Activated CD4-positive, alpha-beta memory T cell treated with anti-CD3 and anti-CD28 coated beads, Interleukin-2, amount 10 ng/mL, durations not matched to agents 7 days and 5 days (primary cell): ENCODE data around the gene PRR32. TPM values are rescaled to one million over a fixed set of nuclear protein-coding genes. Genes with fewer than 3 reads are reported as not detected.
"Not testable (repeated sequence)": the region's sequence is repeated elsewhere in the genome, so short reads cannot be mapped to it uniquely, and the experiment has no call there.

Experiments used
- CTCF ChIA-PET: fragments of 350-600 bp; sonication (Branson Sonifier 250); formaldehyde crosslinking; loops from one replicate; lab custom pipeline; 2021; ENCODE audit warnings: antibody characterized with exemption, inconsistent platforms; lab: Charles Lee
- POLR2A ChIA-PET: fragments of 350-600 bp; sonication (Branson Sonifier 250); formaldehyde crosslinking; loops from one replicate; lab custom pipeline; 2021; ENCODE audit warnings: antibody characterized with exemption; lab: Charles Lee
- DNase-seq: peaks from one replicate; pipeline ENCODE4 v3.0.0-alpha.2; 2020
- H3K27ac Mint-ChIP-seq: one replicate; pipeline ENCODE4 v1.8.0; 2021; ENCODE audit warnings: mild to moderate bottlenecking, mixed read lengths
- H3K27me3 Mint-ChIP-seq: one replicate; pipeline ENCODE4 v1.8.0; 2021; ENCODE audit warnings: mixed read lengths
- H3K36me3 Mint-ChIP-seq: one replicate; pipeline ENCODE4 v1.8.0; 2021; ENCODE audit warnings: low read depth, mixed read lengths
- H3K4me1 Mint-ChIP-seq: one replicate; pipeline ENCODE4 v1.8.0; 2021; ENCODE audit warnings: mixed read lengths
- H3K4me3 Mint-ChIP-seq: one replicate; pipeline ENCODE4 v1.8.0; 2021; ENCODE audit warnings: mild to moderate bottlenecking, mixed read lengths
- H3K9me3 Mint-ChIP-seq: one replicate; pipeline ENCODE4 v1.8.0; 2021; ENCODE audit warnings: mixed read lengths
- total RNA-seq, 2 experiments: library from RNA; stranded (reverse); gene quantifications; one replicate each; pipeline ENCODE4 v1.2.3, GENCODE V29; 2021

The PRR32 gene, protein sequence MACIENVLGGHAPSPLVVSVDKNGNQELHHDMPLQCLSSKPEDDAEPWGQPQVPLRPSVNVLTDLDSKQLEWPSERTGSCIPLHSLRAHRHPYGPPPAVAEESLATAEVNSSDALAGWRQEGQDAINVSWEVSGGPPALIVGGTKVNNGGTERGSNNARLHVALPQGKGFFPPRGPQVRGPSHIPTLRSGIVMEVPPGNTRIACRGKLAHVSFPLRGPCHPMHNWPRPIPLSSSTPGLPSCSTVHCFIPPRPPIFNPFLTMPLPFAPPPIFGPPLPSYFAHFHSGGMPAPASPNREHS
- total RNA-seq, result not detected

DNA sequence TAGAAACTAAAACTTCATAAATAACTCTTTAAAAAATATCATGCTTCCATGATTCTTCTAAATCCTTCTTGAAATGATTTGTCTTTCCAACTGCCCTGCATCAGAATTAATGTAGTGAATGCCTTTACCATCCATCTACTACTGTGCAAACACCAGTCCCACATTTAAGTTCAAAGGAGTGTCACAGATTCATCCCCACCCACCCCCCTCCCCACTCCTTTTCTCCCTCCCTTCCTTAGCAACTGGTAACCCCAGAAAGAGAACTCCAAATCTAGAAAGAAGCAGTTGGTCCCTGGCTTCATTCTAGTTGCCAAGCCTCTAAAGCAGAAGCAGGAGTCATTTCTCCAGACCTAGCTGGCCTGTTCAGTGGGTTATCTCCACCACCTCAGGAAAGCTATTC, at the start of gene PRR32:
Gene PRR32 (plus strand): TSS at position 301 of the 400 bp plus-strand sequence. CDS start 115 bp downstream, outside the sequence.
- no peak within 1 kb of the TSS for H3K27ac Mint-ChIP-seq
- DNase-seq, result no peak
- H3K27me3 Mint-ChIP-seq, result no peaks in the 10 kb centered on the region
- no peaks in the 10 kb centered on the region for H3K9me3 Mint-ChIP-seq
- ChIA-PET POLR2A (no interaction called here), CTCF (no interaction called here)
- no peak within 1 kb of the TSS for H3K4me3 Mint-ChIP-seq
- H3K4me1 Mint-ChIP-seq, result no peaks in the 10 kb centered on the region
- no peaks in the 10 kb centered on the region for H3K36me3 Mint-ChIP-seq

DNA sequence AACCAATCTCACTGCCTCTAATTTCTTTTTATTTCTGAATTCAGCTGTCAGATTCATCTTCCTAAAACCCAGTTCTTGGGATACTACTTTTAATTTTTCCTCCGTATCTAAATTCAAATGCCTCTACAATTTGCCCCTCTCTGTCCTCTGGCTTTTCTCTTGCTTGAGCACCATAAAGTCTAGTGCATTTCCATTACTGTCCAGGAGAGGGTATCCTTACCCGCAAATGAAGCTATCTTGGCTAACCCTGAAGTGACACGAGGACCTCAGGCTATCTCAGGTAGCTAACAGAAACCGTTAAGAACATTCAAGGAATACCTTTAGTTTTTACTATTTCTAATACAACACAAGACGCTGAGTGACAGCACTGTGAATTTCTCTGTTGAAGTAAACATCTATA, 49.4 kb upstream of the PRR32 start:
- Mint-ChIP-seq H3K27ac (no peak overlapping the region), H3K27me3 (no peaks in the 10 kb centered on the region), H3K9me3 (no peaks in the 10 kb centered on the region), H3K4me1 (no peaks in the 10 kb centered on the region), H3K4me3 (no peak overlapping the region), H3K36me3 (no peaks in the 10 kb centered on the region)
- POLR2A ChIA-PET, result no interaction called here
- DNase-seq, result no peak
- CTCF ChIA-PET, result no interaction called here

DNA sequence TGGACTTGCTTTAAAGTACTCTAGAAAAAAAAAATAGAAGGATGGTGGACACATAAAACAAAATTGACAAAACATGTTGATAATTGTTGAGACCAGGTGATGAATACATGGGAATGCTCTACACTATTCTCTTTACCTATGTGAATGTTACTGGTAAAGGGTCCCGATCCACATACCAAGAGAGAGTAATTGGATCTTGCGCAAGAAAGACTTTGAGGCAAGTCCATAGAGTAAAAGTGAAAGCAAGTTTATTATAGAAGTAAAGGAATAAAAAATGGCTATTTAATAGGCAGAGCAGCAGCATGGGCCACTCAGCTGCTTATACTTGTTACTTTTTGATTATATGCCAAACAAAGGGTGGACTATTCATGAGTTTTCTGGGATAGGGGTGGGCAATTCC, 34.0 kb upstream of the PRR32 start:
- H3K36me3 Mint-ChIP-seq, result no peaks in the 10 kb centered on the region
- no peak overlapping the region for H3K27ac Mint-ChIP-seq
- no peak for DNase-seq
- no peaks in the 10 kb centered on the region for H3K4me1 Mint-ChIP-seq
- H3K4me3 Mint-ChIP-seq, result no peak overlapping the region
- POLR2A ChIA-PET, result no interaction called here
- H3K27me3 Mint-ChIP-seq, result no peaks in the 10 kb centered on the region
- no peaks in the 10 kb centered on the region for H3K9me3 Mint-ChIP-seq
- CTCF ChIA-PET, result no interaction called here

DNA sequence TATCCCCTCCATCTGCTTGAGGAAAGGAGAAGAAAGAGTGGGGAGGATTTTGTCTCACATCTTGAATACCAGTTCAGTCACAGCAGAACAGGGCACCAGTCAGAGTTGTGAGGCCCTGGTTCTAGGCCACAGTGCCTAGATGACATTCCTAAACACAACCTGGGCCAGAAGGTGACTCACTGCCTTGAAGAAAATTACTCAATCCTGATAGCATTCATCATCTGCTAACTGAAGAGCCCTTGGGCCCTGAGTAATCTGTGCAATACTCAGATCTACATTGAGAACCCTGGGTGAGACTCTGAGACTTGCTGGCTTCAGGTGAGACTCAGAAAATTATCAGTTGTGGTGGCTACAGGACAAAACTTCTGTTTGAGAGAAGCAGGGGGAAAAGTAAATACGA, 20.5 kb upstream of the PRR32 start:
- H3K36me3 Mint-ChIP-seq, result no peaks in the 10 kb centered on the region
- H3K27me3 Mint-ChIP-seq, result no peaks in the 10 kb centered on the region
- no peak for DNase-seq
- ChIA-PET CTCF (no interaction called here), POLR2A (no interaction called here)
- no peak overlapping the region for H3K4me3 Mint-ChIP-seq
- no peaks in the 10 kb centered on the region for H3K9me3 Mint-ChIP-seq
- no peak overlapping the region for H3K27ac Mint-ChIP-seq
- no peaks in the 10 kb centered on the region for H3K4me1 Mint-ChIP-seq

DNA sequence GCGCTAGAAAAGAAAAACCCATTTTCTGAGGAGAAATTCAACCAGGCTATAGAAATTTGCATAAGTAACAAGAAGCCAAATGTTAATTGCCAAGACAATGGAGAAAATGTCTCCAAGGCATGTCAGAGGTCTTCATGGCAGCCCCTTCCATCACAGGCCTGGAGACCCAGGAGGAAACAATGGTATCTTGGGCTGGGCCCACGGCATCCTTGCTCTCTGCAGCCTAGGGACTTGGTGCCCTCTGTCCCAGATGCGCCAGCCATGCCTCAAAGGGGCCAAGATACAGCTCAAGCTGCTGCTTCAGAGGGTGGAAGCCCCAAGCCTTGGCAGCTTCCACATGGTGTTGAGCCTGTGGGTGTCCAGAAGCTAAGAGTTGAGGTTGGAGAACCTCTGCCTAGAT, 12.7 kb upstream of the PRR32 start:
- POLR2A ChIA-PET, H3K4me1 Mint-ChIP-seq, H3K36me3 Mint-ChIP-seq, H3K27ac Mint-ChIP-seq, H3K4me3 Mint-ChIP-seq, H3K9me3 Mint-ChIP-seq, CTCF ChIA-PET, DNase-seq, H3K27me3 Mint-ChIP-seq: not testable (repeated sequence)

DNA sequence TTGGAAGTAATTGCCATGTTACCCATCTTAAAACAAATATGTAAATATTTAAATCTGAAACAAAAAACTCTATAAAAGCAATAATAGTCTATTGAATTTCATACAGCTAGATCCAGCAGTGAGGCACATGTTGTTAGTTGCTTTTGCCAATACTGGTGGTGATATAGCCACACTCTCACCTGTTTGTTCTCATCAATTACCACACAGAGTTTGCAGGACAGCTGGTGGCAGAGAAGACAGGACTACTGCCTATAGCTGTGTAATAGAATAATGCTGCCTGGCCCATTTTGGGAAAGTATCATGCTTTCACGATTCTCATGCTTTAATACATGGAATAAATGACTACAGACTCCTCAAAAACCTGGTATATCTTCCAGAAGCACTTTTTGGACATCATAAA, 3.7 kb upstream of the PRR32 start:
- H3K4me1 Mint-ChIP-seq, result no peaks in the 10 kb centered on the region
- no peak overlapping the region for H3K27ac Mint-ChIP-seq
- ChIA-PET CTCF (no interaction called here), POLR2A (no interaction called here)
- H3K36me3 Mint-ChIP-seq, result no peaks in the 10 kb centered on the region
- H3K9me3 Mint-ChIP-seq, result no peaks in the 10 kb centered on the region
- H3K4me3 Mint-ChIP-seq, result no peak overlapping the region
- no peak for DNase-seq
- no peaks in the 10 kb centered on the region for H3K27me3 Mint-ChIP-seq

DNA sequence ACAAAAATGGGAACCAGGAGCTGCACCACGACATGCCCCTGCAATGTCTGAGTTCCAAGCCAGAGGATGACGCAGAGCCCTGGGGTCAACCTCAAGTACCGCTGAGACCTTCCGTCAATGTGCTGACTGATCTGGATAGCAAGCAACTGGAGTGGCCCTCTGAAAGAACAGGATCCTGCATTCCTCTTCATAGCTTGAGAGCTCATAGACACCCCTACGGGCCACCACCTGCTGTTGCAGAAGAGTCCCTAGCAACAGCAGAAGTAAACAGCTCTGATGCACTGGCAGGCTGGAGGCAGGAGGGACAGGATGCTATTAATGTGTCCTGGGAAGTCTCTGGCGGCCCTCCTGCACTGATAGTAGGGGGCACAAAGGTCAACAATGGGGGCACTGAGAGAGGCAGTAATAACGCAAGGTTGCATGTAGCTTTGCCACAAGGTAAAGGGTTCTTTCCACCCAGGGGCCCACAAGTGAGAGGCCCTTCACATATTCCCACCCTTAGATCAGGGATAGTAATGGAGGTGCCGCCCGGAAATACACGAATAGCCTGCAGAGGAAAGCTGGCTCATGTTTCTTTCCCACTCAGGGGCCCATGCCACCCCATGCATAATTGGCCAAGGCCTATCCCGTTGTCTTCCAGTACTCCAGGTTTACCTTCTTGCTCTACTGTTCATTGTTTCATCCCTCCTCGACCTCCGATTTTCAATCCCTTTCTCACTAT, 1.3 kb downstream of the PRR32 start:
- no peaks in the 10 kb centered on the region for H3K9me3 Mint-ChIP-seq
- H3K4me1 Mint-ChIP-seq, result no peaks in the 10 kb centered on the region
- no peak overlapping the region for H3K27ac Mint-ChIP-seq
- H3K27me3 Mint-ChIP-seq, result no peaks in the 10 kb centered on the region
- POLR2A ChIA-PET, result no interaction called here
- no peak for DNase-seq
- no peak overlapping the region for H3K4me3 Mint-ChIP-seq
- H3K36me3 Mint-ChIP-seq, result no peaks in the 10 kb centered on the region
- CTCF ChIA-PET, result no interaction called here

DNA sequence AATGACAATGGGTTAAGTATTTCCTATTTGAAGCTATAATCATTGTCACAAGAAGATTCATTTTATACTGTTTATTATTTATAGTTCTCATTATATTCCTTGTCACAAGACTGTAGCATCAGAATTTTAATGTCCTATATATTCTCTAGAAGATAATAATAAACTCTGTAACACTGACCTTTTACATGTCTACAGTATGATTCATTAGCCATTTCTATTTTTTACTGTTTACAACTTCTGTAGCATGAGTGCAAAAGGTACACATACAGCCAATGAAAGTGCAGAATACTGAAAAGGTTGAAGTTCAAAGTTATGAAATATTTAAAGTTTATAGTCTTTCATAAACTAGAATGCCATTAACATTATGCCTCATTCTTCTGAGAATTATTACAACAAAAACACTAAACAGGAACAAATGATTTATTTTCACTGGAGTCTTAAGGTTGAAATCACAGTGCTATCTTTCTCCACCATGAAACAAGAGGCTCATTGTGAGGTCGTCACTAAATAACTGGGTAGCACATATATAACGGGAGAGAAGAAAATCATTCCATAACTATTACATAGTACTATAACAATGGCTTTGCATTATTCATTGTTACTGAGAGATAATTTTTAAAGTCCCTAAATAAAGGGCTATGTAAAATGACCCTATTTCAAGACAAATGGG, 4.9 kb downstream of the PRR32 start:
- ChIA-PET POLR2A (no interaction called here), CTCF (no interaction called here)
- no peaks in the 10 kb centered on the region for H3K27me3 Mint-ChIP-seq
- H3K4me3 Mint-ChIP-seq, result no peak overlapping the region
- no peak for DNase-seq
- H3K27ac Mint-ChIP-seq, result no peak overlapping the region
- no peaks in the 10 kb centered on the region for H3K36me3 Mint-ChIP-seq
- no peaks in the 10 kb centered on the region for H3K9me3 Mint-ChIP-seq
- H3K4me1 Mint-ChIP-seq, result no peaks in the 10 kb centered on the region

DNA sequence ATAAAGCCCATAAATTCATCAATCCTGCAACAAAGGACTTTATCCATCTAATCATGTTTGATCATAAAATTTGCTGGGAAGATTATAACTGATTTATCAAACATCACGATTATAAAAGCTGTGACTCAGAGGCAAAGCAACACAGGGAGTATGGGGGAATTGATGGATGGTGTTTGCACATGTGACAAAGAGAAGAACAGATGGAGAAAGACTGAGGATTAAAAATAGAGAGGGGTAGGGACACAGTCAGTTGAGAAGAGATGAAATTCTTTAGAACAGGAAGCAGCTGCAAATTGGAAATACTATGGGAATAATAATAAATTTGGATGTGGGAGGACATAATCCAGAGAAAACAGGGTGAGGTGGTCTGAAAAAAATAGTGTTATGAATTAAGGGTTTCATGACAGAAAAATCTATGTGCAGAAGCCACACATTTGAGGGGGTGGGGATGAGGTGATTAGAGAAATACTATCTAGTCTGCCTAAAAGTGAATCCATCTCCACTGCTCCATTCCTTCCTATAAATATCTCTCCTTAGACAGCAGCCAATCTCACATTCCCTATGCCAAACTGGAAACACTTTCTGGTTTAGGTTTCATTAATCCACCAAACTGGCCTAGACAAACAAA, 6.2 kb downstream of the PRR32 start:
- no peaks in the 10 kb centered on the region for H3K36me3 Mint-ChIP-seq
- CTCF ChIA-PET, result no interaction called here
- H3K4me1 Mint-ChIP-seq, result no peaks in the 10 kb centered on the region
- H3K27me3 Mint-ChIP-seq, result no peaks in the 10 kb centered on the region
- no peak overlapping the region for H3K27ac Mint-ChIP-seq
- no peaks in the 10 kb centered on the region for H3K9me3 Mint-ChIP-seq
- H3K4me3 Mint-ChIP-seq, result no peak overlapping the region
- no peak for DNase-seq
- POLR2A ChIA-PET, result no interaction called here

DNA sequence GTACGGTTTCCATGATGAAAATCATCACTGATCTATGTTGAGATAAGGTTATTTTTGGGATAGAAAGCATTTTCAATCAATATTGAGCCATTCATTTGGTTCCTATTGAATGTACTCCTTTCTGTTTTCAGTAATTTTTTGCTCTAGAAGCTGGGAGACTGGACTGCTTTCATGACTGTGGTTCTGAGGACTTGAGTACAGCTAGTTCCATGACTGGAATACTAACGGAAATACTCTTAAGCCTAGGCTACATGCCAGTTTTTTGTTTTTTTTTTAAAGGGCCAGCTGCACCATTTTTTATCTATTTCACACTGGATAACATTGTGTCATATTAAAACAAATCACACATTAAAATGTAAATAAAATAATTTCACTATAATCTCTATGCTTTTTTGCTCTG, 16.7 kb downstream of the PRR32 start:
- POLR2A ChIA-PET, result no interaction called here
- no peak for DNase-seq
- Mint-ChIP-seq H3K4me1 (no peaks in the 10 kb centered on the region), H3K4me3 (no peak overlapping the region), H3K9me3 (peaks cover 2% of the 10 kb centered on the region), H3K36me3 (no peaks in the 10 kb centered on the region), H3K27me3 (no peaks in the 10 kb centered on the region), H3K27ac (no peak overlapping the region)
- CTCF ChIA-PET, result no interaction called here

DNA sequence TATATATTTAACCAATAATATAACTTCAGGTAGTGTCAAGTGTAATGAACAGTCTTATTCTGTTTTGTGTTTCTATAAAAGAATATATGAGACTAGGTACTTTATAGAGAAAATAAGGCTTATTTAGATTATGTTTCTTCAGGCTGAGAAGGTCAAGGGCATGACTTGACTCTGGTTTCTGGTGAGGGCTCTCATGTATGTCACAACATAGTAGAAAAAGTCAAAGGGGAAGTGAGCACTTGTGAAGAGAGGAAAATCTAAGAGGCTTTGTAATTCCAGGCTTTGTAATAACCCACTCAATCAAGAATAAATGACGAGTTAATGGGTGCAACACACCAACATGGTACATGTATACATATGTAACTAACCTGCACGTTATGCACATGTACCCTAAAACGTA, 27.6 kb downstream of the PRR32 start:
- no peaks in the 10 kb centered on the region for H3K36me3 Mint-ChIP-seq
- no peak overlapping the region for H3K27ac Mint-ChIP-seq

DNA sequence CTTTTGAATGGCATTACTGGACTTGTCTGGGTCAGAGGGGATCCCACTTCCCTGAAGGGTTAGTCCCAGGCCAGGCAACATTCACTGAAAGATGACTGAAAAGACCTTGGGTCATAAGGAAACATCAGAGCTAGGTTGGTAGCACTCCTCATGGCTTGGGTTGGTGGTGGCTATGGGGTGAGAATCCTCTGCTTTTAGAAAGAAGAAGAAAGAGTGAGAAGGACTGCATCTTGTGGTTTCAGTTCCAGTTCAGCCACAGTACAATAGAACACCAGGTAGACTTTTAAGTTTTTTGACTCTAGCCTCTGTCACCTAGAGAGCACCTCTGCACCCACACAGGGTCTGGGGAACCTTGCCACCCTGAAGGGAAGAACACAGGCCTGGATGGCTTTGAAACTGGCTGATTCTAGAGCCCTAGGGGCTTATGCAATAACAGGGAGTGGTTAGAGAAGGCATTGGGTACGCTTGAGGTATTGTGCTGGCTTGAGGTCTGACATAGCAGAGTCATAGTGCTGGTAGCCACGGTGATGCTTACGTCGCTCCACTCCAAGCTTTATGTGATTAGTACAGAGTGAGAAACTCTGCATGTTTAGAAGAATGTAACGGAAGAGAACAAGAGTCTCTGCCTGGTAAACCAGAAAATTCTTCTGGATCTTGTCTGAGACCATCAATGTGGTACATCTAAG, 36.5 kb downstream of the PRR32 start:
- no peak overlapping the region for H3K4me3 Mint-ChIP-seq
- H3K36me3 Mint-ChIP-seq, result no peaks in the 10 kb centered on the region
- H3K9me3 Mint-ChIP-seq, result no peaks in the 10 kb centered on the region
- H3K27me3 Mint-ChIP-seq, result no peaks in the 10 kb centered on the region
- ChIA-PET CTCF (no interaction called here), POLR2A (no interaction called here)
- H3K4me1 Mint-ChIP-seq, result no peaks in the 10 kb centered on the region
- no peak overlapping the region for H3K27ac Mint-ChIP-seq
- DNase-seq, result no peak

More for the DNA sequence above, 27.6 kb downstream of the PRR32 start:
- Mint-ChIP-seq H3K4me1 (no peaks in the 10 kb centered on the region), H3K27me3 (no peaks in the 10 kb centered on the region), H3K9me3 (peaks cover 3% of the 10 kb centered on the region), H3K4me3 (no peak overlapping the region)
- CTCF ChIA-PET, result no interaction called here
- no peak for DNase-seq
- POLR2A ChIA-PET, result no interaction called here
